ENCODE measurements around the gene FOXM1.

The FOXM1 gene, protein sequence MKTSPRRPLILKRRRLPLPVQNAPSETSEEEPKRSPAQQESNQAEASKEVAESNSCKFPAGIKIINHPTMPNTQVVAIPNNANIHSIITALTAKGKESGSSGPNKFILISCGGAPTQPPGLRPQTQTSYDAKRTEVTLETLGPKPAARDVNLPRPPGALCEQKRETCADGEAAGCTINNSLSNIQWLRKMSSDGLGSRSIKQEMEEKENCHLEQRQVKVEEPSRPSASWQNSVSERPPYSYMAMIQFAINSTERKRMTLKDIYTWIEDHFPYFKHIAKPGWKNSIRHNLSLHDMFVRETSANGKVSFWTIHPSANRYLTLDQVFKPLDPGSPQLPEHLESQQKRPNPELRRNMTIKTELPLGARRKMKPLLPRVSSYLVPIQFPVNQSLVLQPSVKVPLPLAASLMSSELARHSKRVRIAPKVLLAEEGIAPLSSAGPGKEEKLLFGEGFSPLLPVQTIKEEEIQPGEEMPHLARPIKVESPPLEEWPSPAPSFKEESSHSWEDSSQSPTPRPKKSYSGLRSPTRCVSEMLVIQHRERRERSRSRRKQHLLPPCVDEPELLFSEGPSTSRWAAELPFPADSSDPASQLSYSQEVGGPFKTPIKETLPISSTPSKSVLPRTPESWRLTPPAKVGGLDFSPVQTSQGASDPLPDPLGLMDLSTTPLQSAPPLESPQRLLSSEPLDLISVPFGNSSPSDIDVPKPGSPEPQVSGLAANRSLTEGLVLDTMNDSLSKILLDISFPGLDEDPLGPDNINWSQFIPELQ

DNA sequence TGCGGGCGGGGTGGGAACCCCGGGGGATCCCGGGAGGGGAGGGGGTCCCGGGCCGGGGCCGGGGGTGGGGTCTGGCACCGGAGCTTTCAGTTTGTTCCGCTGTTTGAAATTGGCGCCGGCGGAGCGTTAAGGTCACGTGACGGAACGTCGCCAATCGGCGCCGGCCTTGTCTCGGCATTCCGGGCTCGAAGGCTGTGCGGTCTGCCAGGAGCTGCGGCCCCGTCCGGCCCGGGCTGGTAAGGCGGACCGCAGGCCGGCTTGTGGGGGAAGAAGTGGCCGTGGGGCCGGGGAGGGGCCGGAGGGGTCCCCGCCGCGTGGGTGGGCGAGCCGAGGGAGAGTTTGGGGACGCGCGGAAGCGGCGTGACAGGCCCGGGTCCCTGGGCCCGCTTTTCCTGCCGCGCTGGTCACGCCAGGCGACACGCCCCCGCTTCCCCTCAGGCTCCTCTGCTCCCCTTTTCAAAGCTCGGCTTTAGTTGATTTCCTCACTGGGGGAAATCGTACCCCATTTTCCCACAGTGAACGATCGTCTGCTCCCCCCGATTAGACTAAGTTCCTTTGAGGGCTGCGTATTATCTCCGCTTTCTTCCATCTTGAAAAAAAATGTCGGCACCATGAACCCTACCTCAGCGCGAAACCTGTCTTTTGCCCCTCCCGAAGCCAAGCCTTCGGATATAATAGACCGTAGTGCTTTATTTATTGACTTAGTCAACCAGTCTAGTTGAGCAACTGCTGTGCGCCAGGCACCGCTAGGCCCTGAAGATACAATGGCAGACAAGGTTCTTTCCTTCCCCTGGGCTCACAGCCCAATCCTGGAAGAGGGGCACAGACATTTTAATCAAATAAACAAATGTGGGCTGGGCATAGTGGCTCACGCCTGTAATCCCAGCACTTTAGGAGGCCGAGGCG lies at the start of gene FOXM1, which contains the start of gene RHNO1:
Gene FOXM1, minus strand, starts transcription at position 128 of the 906 bp plus-strand sequence. CDS start 2,696 bp downstream, outside the sequence.
Gene RHNO1, plus strand, starts transcription at position 177 of the 906 bp plus-strand sequence. CDS start 8,144 bp downstream, outside the sequence.
- peak; percentile 90 for DNase-seq

DNA sequence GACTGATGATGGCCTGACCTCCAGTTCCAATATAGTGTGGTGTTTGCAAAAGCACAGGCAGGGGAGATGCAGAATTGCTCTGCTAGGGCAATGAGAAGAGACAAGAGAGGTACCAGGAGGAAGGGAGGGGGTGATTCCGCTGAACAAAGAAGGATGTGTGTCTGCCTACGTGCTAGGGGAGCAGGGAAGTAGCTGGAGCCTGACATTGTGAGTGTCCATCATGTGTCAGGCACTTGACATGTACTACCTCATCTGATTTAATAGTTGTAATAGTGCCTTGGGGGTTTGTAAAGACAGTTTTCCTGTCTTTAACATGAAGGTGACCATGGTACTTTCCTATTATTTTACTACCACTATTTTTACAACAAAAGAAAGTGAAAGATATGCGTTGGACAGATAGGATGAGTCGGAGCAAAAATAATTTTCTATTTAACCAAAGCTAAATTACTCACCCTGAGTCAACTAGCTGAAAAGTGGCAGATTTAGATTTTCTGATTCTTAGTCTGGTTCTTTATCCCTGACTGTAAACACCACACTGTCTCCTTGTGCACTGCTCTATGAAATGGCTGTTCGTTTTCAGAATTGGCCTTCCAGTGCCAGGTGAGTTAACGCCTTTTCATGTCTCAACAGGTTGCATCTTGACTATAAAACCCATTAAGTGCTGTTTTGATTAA lies 48.5 kb upstream of the FOXM1 start:
- DNase-seq = no peak

DNA sequence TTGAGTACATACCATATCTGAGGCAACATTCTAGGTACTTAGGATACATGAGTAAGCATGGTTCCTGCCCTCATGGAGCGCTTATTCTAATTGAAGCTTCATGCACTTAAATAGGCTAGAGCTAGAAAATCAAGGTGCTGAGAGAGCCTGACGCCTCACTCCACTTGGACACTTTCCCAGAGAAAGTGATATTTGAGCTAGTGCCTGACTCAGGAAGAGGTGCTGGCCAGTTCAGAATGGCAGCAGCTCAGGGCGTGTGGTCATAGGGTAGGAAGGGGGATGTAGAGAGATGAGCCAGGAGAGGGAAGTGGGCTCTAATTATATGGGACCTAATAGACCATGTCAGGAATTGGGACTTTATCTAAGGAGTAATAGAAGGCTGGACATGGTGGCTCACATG lies 47.0 kb upstream of the FOXM1 start:
- DNase-seq = no peak

DNA sequence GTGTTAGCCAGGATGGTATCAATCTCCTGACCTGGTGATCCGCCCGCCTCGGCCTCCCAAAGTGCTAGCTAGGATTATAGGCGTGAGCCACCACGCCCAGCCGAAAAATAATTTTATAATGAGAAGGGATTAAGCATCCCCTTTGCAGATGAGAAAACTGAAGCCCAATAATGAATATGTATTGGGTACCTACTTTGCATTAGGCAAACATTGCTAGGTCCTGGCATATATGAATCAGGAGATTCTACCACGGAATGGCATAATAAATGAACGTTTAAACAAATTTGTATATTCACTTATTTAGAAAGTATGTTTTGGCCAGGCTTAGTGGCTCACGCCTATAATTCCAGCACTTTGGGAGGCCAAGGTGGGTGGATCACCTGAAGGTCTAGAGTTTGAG lies 46.1 kb upstream of the FOXM1 start:
- DNase-seq = no peak

DNA sequence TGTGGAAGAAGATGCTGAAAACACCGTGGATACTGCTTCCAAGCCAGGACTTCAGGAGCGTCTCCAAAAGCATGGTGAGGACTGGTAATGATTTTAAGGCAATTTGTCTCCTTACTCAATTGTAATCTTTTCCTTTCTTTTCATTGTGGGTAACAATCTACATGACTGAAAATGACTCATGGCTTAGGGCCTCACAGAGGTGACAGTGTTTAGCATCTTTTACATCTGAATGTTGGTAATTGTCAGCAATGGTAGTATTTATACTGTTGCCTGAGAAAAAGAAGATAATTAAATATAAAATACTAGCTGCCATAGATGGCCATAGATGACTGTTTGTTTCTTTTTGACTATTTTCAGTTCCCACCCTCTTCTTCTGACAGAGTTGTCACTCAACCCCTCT lies 45.4 kb upstream of the FOXM1 start:
- DNase-seq = no peak

DNA sequence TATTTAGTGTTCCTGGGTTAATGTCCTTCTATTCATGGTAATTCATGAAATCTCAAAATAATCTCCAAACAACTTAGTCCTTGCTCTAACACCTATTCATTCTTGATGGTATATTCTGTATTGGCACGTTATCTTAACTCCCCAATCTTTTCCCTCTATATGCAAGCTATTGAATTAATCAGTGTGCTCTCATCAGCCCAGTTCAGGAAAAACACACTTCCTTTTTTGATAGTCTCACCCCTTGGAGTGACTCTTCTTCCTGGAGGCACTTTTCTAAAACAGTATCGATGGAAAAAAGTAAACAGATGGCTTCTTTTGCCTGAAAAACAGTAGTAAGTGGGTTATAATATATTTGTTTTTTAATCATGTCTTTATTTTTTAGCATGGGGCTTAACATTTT lies 42.3 kb upstream of the FOXM1 start:
- DNase-seq = no peak

DNA sequence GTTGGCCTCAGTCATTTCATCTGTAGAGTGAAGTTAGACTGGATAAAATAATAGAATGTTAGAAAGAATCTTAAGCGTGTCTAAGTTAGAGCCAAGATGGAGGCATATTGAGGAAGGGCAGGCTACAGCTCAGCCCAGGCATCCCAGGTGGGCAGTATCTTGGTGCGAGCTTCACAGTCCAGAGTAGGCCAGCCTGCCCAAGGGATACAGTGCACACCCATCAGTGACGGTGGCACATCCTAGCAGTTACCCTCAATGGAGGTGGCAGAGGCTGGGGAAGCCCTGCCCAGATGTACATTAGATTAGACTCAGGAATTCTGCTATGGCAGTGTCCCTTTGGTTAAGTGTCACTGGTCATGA lies 35.2 kb upstream of the FOXM1 start:
- no peak for DNase-seq

DNA sequence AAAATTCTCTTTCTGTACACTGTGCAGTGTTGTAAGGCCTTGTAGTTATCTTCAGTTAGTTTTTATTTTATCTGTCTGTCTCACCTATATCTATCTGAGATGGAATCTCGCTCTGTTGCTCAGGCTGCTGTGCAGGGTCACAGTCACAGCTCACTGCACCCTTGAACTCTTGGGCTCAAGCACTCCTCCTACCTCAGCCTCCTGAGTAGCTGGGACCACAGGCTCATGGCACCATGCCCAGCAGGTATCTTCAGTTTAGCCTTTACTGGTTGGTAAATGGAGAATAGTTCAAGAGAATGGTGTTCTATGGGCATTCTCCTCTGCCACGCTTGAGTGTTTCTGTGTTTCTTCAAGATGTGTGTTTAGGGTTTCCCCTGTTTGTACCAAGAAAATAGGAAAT lies 27.3 kb upstream of the FOXM1 start:
- DNase-seq = no peak

DNA sequence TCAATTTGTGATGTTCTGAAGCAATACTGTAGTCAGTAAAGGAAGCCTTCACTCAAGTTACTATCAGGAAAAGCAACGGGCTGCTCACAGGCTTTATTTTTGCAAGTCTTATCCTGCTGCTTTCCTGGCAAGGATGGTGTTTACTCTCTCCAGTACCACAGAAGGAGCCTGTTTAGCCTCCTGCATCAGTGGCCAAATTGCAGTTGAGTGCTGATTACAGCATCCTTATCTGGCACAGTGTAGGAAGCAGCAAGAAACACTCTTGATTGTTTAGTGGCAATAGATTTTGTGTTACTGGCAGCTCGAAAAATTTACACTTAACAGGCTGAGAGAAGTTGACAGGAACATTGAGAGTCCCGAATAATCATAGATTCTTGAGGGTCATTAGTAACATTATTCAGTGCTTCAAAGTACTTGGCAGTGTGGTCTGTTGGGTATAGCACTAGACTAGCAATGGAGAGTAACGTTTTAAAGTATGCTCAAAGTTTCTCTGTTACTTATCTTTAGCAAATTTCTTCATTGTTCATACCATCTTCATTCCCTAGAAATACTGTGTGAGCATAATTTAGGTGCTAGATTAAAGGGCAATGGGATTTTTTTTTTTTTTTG lies 25.4 kb upstream of the FOXM1 start:
- no peak for DNase-seq

DNA sequence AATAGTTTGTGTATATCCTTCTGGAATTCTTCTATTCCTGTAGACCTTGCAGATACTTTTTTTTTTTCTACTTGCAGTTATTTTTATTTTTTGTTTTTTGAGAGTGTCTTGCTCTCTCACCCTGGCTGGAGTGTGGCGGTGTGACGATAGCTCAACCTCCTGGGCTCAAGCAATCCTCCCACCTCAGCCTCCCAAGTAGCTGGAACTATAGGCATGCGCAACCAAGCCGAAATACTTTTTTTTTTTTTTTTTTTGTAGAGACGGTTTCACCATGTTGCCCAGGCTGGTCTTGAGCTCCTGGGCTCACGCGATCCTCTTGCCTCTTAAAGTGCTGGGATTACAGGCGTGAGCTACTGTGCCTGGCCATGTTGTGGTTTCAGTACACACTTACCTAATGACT lies 23.7 kb upstream of the FOXM1 start:
- no peak for DNase-seq

DNA sequence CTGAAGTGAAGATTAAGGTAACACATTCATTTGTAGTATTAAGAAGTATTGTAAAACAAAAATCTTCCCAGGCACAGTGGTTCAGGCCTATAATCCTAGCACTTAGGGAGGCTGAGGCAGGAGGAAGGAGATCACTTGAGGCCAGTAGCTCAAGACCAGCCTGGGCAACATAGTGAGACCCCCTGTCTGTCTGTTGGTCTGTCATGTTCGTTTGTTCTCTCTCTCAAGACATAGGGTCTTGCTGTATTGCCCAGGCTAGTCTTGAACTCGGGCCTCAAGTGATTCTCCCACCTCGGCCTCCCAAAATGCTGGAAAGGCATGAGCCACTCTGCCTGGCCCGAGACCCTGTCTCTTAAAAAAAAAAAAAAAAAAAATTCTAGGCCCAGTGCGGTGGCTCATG lies 20.4 kb upstream of the FOXM1 start:
- no peak for DNase-seq

DNA sequence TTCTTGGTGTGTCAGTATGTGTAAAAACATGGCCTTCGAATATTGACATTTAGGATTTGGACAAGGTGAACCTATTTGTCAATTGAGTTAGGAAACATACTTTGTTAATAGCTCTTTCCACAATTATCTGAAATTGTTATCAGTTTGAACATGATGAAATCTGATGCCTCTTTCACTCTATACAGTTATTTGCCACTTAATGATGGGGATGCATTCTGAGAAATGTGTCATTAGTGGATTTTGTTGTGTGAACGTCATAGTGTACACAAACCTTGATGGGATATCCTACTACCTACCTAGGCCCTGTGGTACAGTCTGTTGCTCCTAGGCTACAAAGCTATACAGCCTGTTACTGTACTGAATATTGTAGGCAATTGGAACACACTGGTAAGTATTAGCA lies 18.5 kb upstream of the FOXM1 start:
- no peak for DNase-seq

DNA sequence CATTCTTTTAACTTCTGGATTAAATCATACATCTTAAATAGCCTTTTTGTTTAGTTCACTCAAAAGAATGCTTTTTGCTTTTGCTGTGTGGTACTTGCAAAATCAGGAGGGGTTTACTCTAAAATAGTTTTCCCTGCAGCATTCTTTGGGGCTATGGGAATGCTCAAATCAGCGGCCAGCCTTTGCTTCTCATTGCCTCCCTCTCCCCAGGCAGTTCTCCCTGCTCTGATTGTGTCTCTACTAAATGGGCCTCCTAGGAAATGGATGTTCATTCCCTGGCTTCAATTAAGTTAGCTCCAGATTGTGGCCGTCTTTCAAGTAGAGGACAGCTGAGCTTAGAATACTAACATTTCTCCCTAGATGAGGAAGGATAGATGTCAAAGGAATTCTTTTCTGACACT lies 18.1 kb upstream of the FOXM1 start:
- no peak for DNase-seq

DNA sequence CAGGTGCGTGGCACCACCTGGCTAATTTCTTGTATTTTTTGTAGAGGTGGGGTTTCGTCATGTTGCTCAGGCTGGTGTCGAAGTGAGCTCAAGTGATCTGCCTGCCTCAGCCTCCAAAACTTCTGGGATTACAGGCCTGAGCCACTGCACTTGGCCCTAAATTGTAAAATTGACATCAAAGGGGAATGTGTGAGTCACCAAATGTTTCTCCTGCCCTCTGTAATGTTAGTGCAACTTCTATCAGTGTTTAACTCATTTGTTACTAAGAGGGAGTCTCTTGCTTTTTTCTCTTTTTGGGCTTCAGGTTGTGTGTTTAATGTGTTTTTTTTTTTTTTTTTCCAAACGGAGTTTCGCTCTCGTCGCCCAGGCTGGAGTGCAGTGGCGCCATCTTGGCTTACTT lies 16.0 kb upstream of the FOXM1 start:
- DNase-seq = no peak

DNA sequence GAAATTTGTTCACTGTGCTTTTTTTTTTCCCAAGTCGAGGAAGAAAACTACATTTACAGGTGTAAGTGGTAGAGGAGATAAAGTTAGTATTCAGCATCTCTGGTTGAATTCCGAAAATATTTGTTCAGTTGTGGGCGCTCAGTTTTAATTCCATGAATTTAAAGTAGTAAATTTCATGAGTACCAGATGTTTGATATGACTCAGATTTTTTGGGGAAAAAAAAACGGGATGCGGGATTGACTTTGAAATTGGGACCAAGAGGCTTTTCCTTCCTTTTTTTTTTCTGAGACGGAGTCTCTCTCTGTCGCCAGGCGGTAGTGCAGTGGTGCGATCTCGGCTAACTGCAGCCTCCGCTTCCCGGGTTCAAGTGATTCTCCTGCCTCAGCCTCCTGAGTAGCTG lies 15.3 kb upstream of the FOXM1 start:
- no peak for DNase-seq

DNA sequence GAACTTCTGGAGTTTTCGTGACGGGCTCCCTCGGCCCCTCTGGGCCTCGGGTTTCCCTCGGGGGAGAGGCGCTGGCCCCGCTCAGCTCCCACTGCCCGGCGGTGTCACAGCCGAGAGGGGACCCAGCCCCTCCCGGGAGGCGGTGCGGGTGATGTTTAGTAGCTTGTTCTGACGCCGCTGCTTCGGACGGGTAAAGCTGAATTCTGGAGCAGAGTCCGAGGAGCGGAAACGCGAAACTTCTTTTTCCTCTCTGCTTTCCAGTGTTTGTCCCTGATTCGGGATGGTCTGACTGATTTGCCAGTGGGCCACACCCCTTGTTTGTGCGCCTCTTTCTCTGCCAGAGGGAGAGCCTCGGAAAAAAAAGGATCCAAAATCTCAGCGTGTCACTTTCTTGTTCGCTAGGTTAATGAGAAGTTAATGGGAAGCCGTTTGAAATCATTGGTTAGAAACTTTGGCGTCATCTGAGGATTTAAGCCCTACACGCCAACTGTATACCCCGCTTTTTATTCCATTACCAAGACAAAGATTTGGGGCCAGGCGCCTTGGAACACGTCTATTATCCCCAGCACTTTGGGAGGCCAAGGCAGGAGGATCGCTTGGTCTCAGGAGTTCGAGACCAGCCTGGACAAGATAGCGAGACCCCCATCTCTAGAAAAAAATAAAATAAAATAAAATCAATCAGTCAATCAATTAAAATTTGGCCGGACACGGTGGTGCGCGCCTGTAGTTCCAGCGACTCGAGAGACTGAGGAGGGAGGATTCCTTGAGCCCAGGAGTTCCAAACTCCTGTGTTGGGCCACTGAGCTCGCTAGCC lies 14.5 kb upstream of the FOXM1 start:
- no peak for DNase-seq

DNA sequence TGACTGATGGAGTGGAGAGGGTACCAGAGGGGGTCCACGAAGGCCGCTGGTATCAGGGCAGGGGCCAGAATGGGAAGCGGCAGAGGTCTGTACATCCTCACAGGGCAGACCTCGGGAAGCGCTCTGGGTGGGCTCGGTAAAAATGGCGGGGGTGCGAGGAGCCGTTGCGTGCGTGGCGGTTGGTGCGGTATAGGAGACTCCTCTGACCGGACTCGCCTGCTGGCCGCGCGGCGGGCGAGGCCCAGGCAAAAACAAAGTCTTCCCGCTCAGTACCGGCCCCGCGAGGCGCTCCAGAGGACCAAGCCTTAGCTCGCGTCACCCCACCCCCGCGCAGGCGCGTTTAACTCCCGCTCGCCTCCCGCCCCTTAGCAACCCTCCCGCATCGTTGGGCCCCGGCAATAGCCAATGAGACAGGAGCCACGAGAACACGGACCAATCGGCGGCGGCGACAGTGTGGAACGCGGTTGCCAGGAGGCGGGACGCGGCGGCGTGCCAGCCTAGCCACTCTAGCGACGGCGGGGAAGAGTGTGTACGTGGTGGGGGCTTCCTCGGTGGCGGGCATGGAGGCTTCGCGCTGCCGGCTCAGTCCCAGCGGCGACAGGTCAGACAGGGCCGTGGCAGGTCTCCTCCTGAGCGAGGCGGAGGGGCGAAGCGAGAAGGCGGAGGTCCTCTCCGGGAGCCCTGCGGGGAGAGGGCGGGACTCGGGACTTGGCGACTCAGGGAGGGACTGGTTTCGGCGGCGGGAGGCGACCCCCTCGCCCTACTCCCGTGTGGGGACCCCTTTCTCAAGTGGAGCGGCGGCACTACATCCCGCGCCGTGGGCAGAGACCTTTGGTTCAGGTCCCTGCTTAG lies 13.6 kb upstream of the FOXM1 start, which contains the start of gene TULP3:
Gene TULP3, plus strand, starts transcription at position 504 of the 852 bp plus-strand sequence. Its CDS starts 57 bp downstream, at position 561.
- DNase-seq = peak; percentile 99

DNA sequence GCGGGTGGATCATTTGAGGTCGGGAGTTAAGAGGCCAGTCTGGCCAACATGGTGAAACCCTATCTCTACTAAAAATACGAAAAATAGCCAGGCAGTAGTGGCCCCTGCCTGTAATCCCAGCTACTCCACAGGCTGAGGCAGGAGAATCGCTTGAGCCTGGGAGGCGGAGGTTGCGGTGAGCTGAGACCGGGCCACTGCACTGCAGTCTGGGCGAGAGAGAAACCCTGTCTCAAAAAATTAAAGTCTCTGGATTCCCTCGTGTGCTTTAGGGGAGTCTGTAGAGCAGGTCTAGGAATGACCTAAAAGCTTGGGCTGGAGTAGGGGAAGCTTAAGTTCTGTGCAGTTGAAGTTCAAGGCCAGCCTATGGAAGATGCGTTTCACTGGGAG lies 13.0 kb upstream of the FOXM1 start:
- DNase-seq = no peak

DNA sequence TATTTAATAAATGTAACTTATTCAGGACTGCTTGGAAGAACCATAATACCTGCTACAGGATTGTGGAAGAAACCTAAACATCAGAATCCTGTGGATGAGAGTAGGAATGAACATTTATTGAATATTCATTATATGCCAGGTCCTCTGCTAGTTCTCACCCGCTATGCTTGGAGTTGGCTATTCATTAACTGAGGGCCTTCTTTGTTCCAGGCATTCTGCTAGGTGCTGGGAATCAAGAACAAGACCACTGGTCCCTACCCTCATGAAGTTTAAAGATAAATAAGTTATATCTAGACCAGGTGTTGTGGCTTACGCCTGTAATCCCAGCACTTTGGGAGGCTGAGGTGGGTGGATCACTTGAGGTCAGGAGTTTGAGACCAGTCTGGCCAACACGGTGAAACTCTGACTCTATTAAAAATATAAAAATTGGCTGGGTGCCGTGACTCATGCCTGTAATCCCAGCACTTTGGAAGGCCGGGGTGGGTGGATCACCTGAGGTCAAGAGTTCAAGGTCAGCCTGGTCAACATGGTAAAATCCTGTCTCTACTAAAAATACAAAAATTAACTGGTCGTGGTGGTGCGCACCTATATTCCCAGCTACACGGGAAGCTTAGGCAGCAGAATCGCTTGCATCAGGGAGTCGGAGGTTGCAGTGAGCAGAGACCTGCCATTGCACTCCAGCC lies 9.9 kb upstream of the FOXM1 start:
- no peak for DNase-seq

DNA sequence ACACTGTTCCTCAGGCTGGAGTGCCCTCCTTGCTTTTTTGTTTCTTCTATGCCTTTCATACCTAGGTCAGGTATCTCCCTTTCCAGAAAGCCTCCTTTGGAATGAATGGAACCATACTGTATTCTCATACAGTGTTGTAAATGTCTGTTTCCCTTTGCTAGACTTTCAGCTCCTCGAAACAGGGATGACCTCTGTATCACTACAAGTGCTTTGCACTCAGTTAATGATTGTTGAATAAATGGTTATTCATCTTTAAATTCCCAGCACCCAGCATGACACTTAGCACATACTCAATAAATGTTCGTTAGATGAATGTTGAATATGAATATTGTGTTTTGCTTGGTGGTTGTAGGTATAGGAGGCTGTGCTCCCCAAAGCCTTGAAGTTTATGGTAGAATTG lies 7.8 kb upstream of the FOXM1 start:
- no peak for DNase-seq
